Measurements from ENCODE around the gene CHRNA5.
"Not testable (repeated sequence)": the region's sequence is repeated elsewhere in the genome, so short reads cannot be mapped to it uniquely, and the experiment has no call there.

The CHRNA5 gene

GRCh38 chr15:78565097-78565950 is at the start of gene CHRNA5:
Gene CHRNA5 (plus strand): TSS chr15:78565520. CDS start chr15:78565720, 200 bp downstream.
- H3K4me3 ChIP-seq (replicated peaks; ENCODE audit: low read depth, low read length) = peak within 1 kb of the TSS; percentile 88
- no peaks in the 10 kb centered on the region for H3K27me3 ChIP-seq (replicated peaks; ENCODE audit: control insufficient read depth, insufficient read depth, low read length)
- peak; percentile 85 for DNase-seq (ENCODE audit: extremely low read depth, insufficient read length)
- no peak for TF ChIP-seq CTCF (IDR thresholded peaks at IDR 0.05; ENCODE audit: insufficient read depth, low read length, poor library complexity, severe bottlenecking)
- H3K36me3 ChIP-seq (ENCODE audit: control insufficient read depth, insufficient read depth, low read length) = no peaks in the 10 kb centered on the region

- H3K36me3 ChIP-seq (ENCODE audit: control insufficient read depth, insufficient read depth, low read length); H3K4me3 ChIP-seq (replicated peaks; ENCODE audit: low read depth, low read length); DNase-seq (ENCODE audit: extremely low read depth, insufficient read length); H3K27me3 ChIP-seq (replicated peaks; ENCODE audit: control insufficient read depth, insufficient read depth, low read length): not testable (repeated sequence)
These were observed 45.3 kb upstream of the CHRNA5 start for GRCh38 chr15:78520035-78520434.

- no peaks in the 10 kb centered on the region for H3K27me3 ChIP-seq (replicated peaks; ENCODE audit: control insufficient read depth, insufficient read depth, low read length)
- no peak for DNase-seq (ENCODE audit: extremely low read depth, insufficient read length)
- H3K4me3 ChIP-seq (replicated peaks; ENCODE audit: low read depth, low read length) = no peak overlapping the region
- TF ChIP-seq CTCF (IDR thresholded peaks at IDR 0.05; ENCODE audit: insufficient read depth, low read length, poor library complexity, severe bottlenecking) = no peak
- no peaks in the 10 kb centered on the region for H3K36me3 ChIP-seq (ENCODE audit: control insufficient read depth, insufficient read depth, low read length)
These were observed 41.1 kb upstream of the CHRNA5 start for GRCh38 chr15:78524230-78524629.

- H3K4me3 ChIP-seq (replicated peaks; ENCODE audit: low read depth, low read length) = no peak overlapping the region
- DNase-seq (ENCODE audit: extremely low read depth, insufficient read length) = no peak
- no peaks in the 10 kb centered on the region for H3K36me3 ChIP-seq (ENCODE audit: control insufficient read depth, insufficient read depth, low read length)
- no peak for TF ChIP-seq CTCF (IDR thresholded peaks at IDR 0.05; ENCODE audit: insufficient read depth, low read length, poor library complexity, severe bottlenecking)
- no peaks in the 10 kb centered on the region for H3K27me3 ChIP-seq (replicated peaks; ENCODE audit: control insufficient read depth, insufficient read depth, low read length)
These were observed 38.0 kb upstream of the CHRNA5 start for GRCh38 chr15:78527325-78527724.

GRCh38 chr15:78533331-78533730 is 32.0 kb upstream of the CHRNA5 start:
- DNase-seq (ENCODE audit: extremely low read depth, insufficient read length) = no peak
- H3K36me3 ChIP-seq (ENCODE audit: control insufficient read depth, insufficient read depth, low read length) = no peaks in the 10 kb centered on the region

More at GRCh38 chr15:78533331-78533730, 32.0 kb upstream of the CHRNA5 start:
- Histone ChIP-seq H3K4me3 (replicated peaks; ENCODE audit: low read depth, low read length) (no peak overlapping the region), H3K27me3 (replicated peaks; ENCODE audit: control insufficient read depth, insufficient read depth, low read length) (no peaks in the 10 kb centered on the region)
- no peak for TF ChIP-seq CTCF (IDR thresholded peaks at IDR 0.05; ENCODE audit: insufficient read depth, low read length, poor library complexity, severe bottlenecking)
